GM19240 (cell line): ENCODE results near the gene PYGO1.
"Not testable (repeated sequence)": the region's sequence is repeated elsewhere in the genome, so short reads cannot be mapped to it uniquely, and the experiment has no call there.

Experiments used
- DNase-seq: peaks from one replicate; pipeline ENCODE4 v3.0.0; 2011; ENCODE audit warnings: low spot score; ENCODE audit not compliant: insufficient read length

Gene PYGO1, protein sequence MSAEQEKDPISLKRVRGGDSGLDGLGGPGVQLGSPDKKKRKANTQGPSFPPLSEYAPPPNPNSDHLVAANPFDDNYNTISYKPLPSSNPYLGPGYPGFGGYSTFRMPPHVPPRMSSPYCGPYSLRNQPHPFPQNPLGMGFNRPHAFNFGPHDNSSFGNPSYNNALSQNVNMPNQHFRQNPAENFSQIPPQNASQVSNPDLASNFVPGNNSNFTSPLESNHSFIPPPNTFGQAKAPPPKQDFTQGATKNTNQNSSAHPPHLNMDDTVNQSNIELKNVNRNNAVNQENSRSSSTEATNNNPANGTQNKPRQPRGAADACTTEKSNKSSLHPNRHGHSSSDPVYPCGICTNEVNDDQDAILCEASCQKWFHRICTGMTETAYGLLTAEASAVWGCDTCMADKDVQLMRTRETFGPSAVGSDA

GRCh38 chr15:55588070-55588814 lies at the start of gene PYGO1:
Gene PYGO1 (minus strand): TSS chr15:55588345. CDS start chr15:55587883, 462 bp downstream.
- DNase-seq: peak; percentile 29

DNA sequence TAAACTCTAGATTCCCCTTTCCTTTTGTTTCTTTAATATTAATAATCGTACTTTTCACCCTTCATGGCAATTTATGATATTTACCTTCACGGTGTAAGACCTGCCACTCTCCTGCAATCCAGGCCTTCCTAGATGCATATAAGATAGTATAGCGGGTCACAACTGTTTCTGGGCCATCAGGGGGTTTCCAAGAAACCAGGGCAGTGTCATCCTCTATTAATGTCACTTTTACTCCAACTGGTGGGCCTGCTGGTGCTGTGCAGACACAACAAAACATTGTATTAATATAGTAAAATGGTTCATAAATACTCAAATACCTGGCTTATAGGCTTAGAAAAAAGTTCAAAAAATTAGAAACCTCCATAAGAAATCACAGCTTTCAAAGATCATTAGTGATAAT lies 48.9 kb upstream of the PYGO1 start:
- DNase-seq: no peak

GRCh38 chr15:55633731-55634130 lies 45.6 kb upstream of the PYGO1 start:
- no peak for DNase-seq

DNA sequence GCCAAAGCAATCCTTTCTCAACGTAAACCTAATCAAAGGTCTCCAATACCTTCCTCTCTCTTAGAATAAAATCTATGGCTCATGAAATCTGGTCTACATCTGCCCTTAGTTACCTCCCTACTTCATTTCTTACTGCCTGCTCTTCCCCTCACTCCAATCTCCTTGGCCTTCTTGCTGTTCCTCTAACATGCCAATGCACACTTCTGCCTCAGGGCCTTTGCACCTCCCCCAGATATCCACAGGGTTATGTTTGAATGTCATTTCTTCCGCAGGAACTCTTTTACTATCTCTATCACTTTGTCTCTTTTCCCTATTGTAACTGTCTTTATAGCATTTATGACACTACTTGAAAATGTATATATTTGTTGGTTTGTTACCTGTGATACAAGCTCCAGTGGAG lies 44.3 kb upstream of the PYGO1 start:
- DNase-seq: no peak

- DNase-seq: no peak
These were observed 42.7 kb upstream of the PYGO1 start for GRCh38 chr15:55630858-55631257.

GRCh38 chr15:55628369-55628730 lies 40.2 kb upstream of the PYGO1 start:
- no peak for DNase-seq

DNA sequence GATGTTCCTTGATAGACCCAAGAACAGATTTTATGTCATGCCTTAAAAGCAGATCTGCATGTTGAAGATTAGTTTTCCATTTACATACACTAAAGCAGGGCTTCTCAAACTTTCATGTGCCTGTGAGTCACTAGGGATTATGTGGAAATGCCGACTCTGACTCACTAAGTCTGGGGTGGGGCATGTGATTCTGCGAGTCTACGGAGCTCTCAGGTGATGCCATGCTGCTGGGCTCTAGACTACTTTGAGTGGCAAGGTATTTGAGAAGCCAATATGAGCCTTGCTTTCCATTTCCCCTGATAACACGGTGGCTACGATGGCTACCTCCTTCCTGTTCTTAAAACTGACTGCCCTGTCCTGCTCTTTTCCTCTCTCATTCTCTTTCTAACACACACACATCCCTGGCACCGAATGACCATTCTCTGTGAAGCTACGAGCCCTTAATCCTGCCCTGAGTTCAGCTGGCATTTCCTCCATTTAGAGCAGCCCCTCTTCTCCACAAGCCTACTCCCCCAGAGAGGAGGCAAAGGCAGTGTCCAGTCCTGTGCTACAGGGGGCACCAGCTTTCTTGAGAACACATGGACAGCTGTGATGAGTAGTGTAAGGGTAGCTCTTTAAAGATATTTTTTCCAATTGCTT lies 39.7 kb upstream of the PYGO1 start:
- no peak for DNase-seq

GRCh38 chr15:55619783-55620182 lies 31.6 kb upstream of the PYGO1 start:
- no peak for DNase-seq

GRCh38 chr15:55618387-55618786 lies 30.2 kb upstream of the PYGO1 start:
- no peak for DNase-seq

DNA sequence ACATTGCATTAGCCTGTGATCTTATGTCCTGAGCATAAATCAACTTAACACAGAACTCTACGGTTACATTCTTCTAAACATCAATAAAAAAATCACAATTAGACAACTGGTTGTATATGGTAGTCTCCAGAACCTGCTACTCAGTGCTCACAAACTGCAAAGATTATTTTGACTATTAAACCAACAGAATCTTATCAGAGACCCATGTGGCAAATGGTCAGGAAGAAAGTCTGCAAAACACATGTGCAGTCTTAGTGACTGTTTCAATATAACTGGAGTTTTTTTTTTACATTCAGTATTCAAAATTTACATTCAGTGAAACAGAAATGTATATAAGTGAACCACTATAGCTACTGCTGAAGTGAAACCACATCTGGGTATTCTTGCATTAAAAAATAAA lies 27.3 kb upstream of the PYGO1 start:
- no peak for DNase-seq

DNA sequence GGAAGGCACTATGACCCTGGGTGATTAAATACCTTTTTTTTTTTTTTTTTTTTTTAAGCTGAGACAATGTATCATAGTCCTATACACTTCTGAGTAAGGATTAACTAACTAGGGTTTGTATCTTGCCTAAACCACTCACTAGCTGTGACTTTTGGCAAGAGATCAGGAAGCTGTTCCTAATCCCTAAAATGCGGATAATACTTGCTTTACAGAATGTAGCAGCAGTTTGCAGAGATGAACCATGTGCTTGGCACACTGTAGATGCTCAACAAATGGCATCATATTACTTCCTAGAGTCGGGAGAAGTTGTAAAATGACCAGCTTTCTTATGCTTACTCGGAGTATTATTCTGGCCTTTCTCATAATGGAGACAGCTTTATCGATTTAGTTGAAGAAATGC lies 25.6 kb upstream of the PYGO1 start:
- no peak for DNase-seq

DNA sequence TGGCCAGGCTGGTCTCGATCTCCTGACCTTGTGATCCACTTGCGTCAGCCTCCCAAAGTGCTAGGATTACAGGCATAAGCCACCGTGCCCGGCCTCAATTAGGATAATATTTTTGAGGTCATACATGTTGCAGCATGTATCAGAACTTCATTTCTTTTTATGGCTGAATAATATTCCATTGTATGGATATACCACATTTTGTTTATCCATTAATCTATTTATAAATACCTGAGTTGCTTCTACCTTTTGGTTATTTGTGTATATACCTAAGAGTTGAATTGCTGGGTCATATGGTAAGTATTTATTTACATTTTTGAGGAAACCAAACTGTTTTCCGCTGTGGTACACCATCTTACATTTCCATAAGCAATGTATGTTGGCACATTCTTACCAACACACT lies 18.1 kb upstream of the PYGO1 start:
- DNase-seq: no peak

DNA sequence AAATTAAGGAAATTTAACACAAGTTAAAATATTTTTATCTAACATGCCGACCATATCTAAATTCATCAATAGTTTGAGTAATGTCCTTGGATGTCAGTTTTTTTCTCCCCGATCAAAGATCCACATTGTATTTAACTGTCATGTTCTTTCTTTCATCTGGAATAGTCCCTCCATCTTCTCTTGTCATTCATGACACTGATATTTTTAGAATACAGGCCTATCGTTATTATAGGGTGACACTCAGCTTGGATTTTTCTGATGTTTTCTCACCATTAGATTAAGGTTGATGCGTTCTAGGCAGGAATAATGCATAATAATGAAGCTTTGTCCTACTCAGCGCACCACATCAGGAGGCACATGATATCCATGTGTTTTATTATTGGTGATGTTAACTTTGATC lies 13.2 kb upstream of the PYGO1 start:
- DNase-seq: no peak

GRCh38 chr15:55599439-55599838 lies 11.3 kb upstream of the PYGO1 start:
- no peak for DNase-seq

GRCh38 chr15:55593019-55593418 lies 4.9 kb upstream of the PYGO1 start:
- not testable (repeated sequence) for DNase-seq

GRCh38 chr15:55590788-55591187 lies 2.6 kb upstream of the PYGO1 start:
- DNase-seq: no peak

- no peak for DNase-seq
These were observed 1.1 kb upstream of the PYGO1 start for GRCh38 chr15:55589287-55589686.

- no peak for DNase-seq
These were observed 620 bp upstream of the PYGO1 start for GRCh38 chr15:55588815-55589115.

DNA sequence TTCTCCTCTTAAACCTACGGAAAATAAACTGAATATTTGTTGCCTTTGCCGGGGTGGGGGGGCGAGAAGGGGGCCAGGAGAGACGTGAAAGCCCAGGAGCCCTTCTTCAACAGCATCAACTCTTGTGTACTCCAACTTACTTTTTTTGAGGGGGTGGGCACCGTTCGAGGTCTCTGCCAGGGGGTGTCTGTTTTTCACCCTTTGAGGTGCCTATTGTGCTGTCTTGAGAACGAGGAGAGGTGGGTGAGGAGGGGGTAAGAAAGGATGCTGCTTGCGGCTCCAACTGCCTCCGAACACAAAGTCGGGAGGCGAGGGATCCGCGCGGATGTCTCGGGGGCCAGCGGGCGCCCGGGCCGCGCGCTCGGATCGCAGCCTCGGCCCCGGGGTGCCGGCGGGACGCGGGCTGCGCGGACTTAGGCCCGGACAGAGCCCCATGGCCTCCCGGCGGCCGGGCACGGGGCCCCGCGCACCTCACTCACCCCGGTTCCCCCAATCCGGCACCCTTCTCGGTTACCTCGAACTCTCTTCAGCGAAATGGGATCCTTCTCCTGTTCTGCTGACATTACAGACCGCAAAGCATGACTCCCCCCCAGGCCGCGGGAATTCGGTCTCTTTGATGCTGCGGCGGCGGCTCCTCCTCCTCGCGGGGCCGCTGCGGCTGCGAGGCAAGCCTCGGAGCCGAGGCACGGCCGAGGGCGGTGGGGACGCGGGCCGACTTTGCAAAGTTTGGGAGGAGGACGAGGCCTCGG lies 650 bp downstream of the PYGO1 start:
- no peak for DNase-seq

- DNase-seq: no peak
These were observed 1.3 kb downstream of the PYGO1 start for GRCh38 chr15:55586808-55587207.

GRCh38 chr15:55576943-55577342 lies 11.2 kb downstream of the PYGO1 start:
- DNase-seq: no peak

DNA sequence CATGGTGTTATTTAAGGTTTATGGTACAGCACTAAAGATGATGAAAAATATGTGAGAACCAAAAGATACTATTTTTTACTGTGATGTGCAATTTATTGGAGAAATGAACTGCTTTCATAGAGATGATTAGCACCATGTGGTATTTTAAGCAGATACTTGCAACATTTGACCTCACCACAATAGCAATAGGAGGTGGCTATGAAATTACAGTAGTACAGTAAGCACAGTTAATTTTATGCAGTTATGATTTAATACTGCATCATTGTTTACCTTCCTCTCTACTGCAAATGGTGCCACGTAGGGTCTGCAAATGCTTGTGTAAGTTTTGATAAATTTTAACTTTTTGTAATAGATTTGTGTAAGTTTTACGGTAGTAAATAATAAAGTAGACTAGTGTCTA lies 14.0 kb downstream of the PYGO1 start:
- DNase-seq: no peak
